ENCODE data around the gene AQP10.

DNA sequence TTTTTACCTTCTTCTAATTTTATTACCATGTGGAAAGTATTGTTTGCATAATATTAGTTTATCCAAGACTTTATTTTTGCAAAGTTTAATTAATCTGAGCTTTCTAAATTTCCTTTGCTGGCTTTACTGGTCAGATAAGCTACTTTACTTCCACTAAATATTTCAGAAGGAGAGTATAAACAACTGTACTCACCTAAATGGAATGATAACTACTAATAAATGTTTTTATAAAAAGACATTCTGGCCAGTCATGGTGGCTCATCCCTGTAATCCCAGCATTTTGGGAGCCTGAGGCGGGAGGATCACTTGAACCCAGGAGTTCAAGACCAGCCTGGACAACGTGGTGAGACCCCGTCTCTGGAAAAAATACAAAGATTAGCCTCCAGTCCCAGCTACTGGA, 40.5 kb downstream of the AQP10 start:
- TF ChIP-seq EZH2 (IDR thresholded peaks at IDR 0.05) = no peak
- TF ChIP-seq POLR2AphosphoS5 (IDR thresholded peaks at IDR 0.05; ENCODE audit: borderline replicate concordance, low read depth, low read length) = no peak
- TF ChIP-seq FOXP2 (optimal IDR thresholded peaks at IDR 0.05; ENCODE audit: control extremely low read depth, extremely low read length, insufficient read depth) = no peak

All from SK-N-MC (cell line).